ENCODE data around the gene SLC9A9.

The SLC9A9 gene

GRCh38 chr3:143348486-143349327 lies 499.6 kb downstream of the SLC9A9 start:
- no peak for DNase-seq

- no peak for DNase-seq
These were observed 503.6 kb downstream of the SLC9A9 start for GRCh38 chr3:143344516-143345165.

GRCh38 chr3:143343944-143344343 lies 504.3 kb downstream of the SLC9A9 start:
- DNase-seq = no peak

- no peak for DNase-seq
These were observed 505.2 kb downstream of the SLC9A9 start for GRCh38 chr3:143343031-143343430.

- no peak for DNase-seq
These were observed 508.8 kb downstream of the SLC9A9 start for GRCh38 chr3:143339451-143339850.

- no peak for DNase-seq
These were observed 510.9 kb downstream of the SLC9A9 start for GRCh38 chr3:143337387-143337786.

GRCh38 chr3:143334231-143334630 lies 514.0 kb downstream of the SLC9A9 start:
- no peak for DNase-seq

- no peak for DNase-seq
These were observed 514.9 kb downstream of the SLC9A9 start for GRCh38 chr3:143333367-143333766.

- no peak for DNase-seq
These were observed 516.2 kb downstream of the SLC9A9 start for GRCh38 chr3:143332026-143332425.

GRCh38 chr3:143331350-143331749 lies 516.9 kb downstream of the SLC9A9 start:
- no peak for DNase-seq

GRCh38 chr3:143330296-143330868 lies 517.9 kb downstream of the SLC9A9 start:
- DNase-seq = peak; percentile 45

- peak; percentile 59 for DNase-seq
These were observed 518.6 kb downstream of the SLC9A9 start for GRCh38 chr3:143329567-143330211.

GRCh38 chr3:143328451-143328850 lies 519.8 kb downstream of the SLC9A9 start:
- DNase-seq = peak; percentile 27

GRCh38 chr3:143326983-143327778 lies 521.1 kb downstream of the SLC9A9 start:
- no peak for DNase-seq

GRCh38 chr3:143321058-143321769 lies 527.1 kb downstream of the SLC9A9 start:
- DNase-seq = no peak

GRCh38 chr3:143315766-143316165 lies 532.5 kb downstream of the SLC9A9 start:
- no peak for DNase-seq

- DNase-seq = no peak
These were observed 533.8 kb downstream of the SLC9A9 start for GRCh38 chr3:143314251-143315093.

GRCh38 chr3:143313893-143314188 lies 534.4 kb downstream of the SLC9A9 start:
- no peak for DNase-seq

- no peak for DNase-seq
These were observed 535.0 kb downstream of the SLC9A9 start for GRCh38 chr3:143313025-143313892.

- DNase-seq = no peak
These were observed 537.2 kb downstream of the SLC9A9 start for GRCh38 chr3:143311096-143311495.
